ENCODE data around the gene ANKFN1.

The ANKFN1 gene

GRCh38 chr17:56316604-56317003 lies 163.3 kb downstream of the ANKFN1 start:
- Histone ChIP-seq H3K79me2 (no peaks in the 10 kb centered on the region), H3K36me3 (ENCODE audit: control insufficient read depth, insufficient read depth, low read length) (no peaks in the 10 kb centered on the region), H3K9me3 (ENCODE audit: control insufficient read depth, low read length) (no peaks in the 10 kb centered on the region), H3K4me1 (no peaks in the 10 kb centered on the region), H3K4me3 (ENCODE audit: low read depth, low read length) (no peak overlapping the region), H2AFZ (no peak overlapping the region), H3K4me2 (ENCODE audit: low read length) (no peak overlapping the region), H3K27ac (no peak overlapping the region), H3K27me3 (ENCODE audit: control insufficient read depth, insufficient read depth, low read length) (no peaks in the 10 kb centered on the region), H3K9ac (no peak overlapping the region)
- no peak for TF ChIP-seq CTCF (IDR thresholded peaks at IDR 0.05)

- H3K4me3 ChIP-seq (ENCODE audit: low read depth, low read length) = no peak overlapping the region
- H3K36me3 ChIP-seq (ENCODE audit: control insufficient read depth, insufficient read depth, low read length) = no peaks in the 10 kb centered on the region
- H3K9ac ChIP-seq = no peak overlapping the region
- H3K79me2 ChIP-seq = no peaks in the 10 kb centered on the region
- no peaks in the 10 kb centered on the region for H3K4me1 ChIP-seq
- no peak overlapping the region for H2AFZ ChIP-seq
- H3K27ac ChIP-seq = no peak overlapping the region
- no peak for TF ChIP-seq CTCF (IDR thresholded peaks at IDR 0.05)
- H3K4me2 ChIP-seq (ENCODE audit: low read length) = no peak overlapping the region
- H3K27me3 ChIP-seq (ENCODE audit: control insufficient read depth, insufficient read depth, low read length) = no peaks in the 10 kb centered on the region
- no peaks in the 10 kb centered on the region for H3K9me3 ChIP-seq (ENCODE audit: control insufficient read depth, low read length)
These were observed 164.3 kb downstream of the ANKFN1 start for GRCh38 chr17:56317351-56318208.

GRCh38 chr17:56319531-56319930 lies 166.3 kb downstream of the ANKFN1 start:
- H3K4me3 ChIP-seq (ENCODE audit: low read depth, low read length) = no peak overlapping the region
- no peaks in the 10 kb centered on the region for H3K79me2 ChIP-seq
- H3K36me3 ChIP-seq (ENCODE audit: control insufficient read depth, insufficient read depth, low read length) = no peaks in the 10 kb centered on the region
- peak; percentile 45 for TF ChIP-seq CTCF (IDR thresholded peaks at IDR 0.05)
- H3K27me3 ChIP-seq (ENCODE audit: control insufficient read depth, insufficient read depth, low read length) = no peaks in the 10 kb centered on the region
- no peaks in the 10 kb centered on the region for H3K4me1 ChIP-seq
- H3K27ac ChIP-seq = no peak overlapping the region
- H3K9me3 ChIP-seq (ENCODE audit: control insufficient read depth, low read length) = no peaks in the 10 kb centered on the region
- no peak overlapping the region for H3K4me2 ChIP-seq (ENCODE audit: low read length)
- H2AFZ ChIP-seq = no peak overlapping the region
- H3K9ac ChIP-seq = no peak overlapping the region

GRCh38 chr17:56320443-56320842 lies 167.2 kb downstream of the ANKFN1 start:
- no peak for TF ChIP-seq CTCF (IDR thresholded peaks at IDR 0.05)
- H3K4me1 ChIP-seq = no peaks in the 10 kb centered on the region
- no peaks in the 10 kb centered on the region for H3K27me3 ChIP-seq (ENCODE audit: control insufficient read depth, insufficient read depth, low read length)
- H3K4me3 ChIP-seq (ENCODE audit: low read depth, low read length) = no peak overlapping the region
- no peak overlapping the region for H3K4me2 ChIP-seq (ENCODE audit: low read length)
- no peak overlapping the region for H3K27ac ChIP-seq
- no peaks in the 10 kb centered on the region for H3K9me3 ChIP-seq (ENCODE audit: control insufficient read depth, low read length)
- no peak overlapping the region for H2AFZ ChIP-seq
- H3K9ac ChIP-seq = no peak overlapping the region
- H3K36me3 ChIP-seq (ENCODE audit: control insufficient read depth, insufficient read depth, low read length) = no peaks in the 10 kb centered on the region
- no peaks in the 10 kb centered on the region for H3K79me2 ChIP-seq

GRCh38 chr17:56322991-56323390 lies 169.7 kb downstream of the ANKFN1 start:
- H3K9me3 ChIP-seq (ENCODE audit: control insufficient read depth, low read length) = no peaks in the 10 kb centered on the region
- H3K27me3 ChIP-seq (ENCODE audit: control insufficient read depth, insufficient read depth, low read length) = no peaks in the 10 kb centered on the region
- H3K79me2 ChIP-seq = no peaks in the 10 kb centered on the region
- H2AFZ ChIP-seq = no peak overlapping the region
- H3K4me3 ChIP-seq (ENCODE audit: low read depth, low read length) = no peak overlapping the region
- no peak overlapping the region for H3K27ac ChIP-seq
- TF ChIP-seq CTCF (IDR thresholded peaks at IDR 0.05) = no peak
- H3K4me2 ChIP-seq (ENCODE audit: low read length) = no peak overlapping the region
- no peaks in the 10 kb centered on the region for H3K36me3 ChIP-seq (ENCODE audit: control insufficient read depth, insufficient read depth, low read length)
- H3K9ac ChIP-seq = no peak overlapping the region
- H3K4me1 ChIP-seq = no peaks in the 10 kb centered on the region

All from parathyroid adenoma (tissue), 2 donors.